ENCODE data around the gene SMIM28.

The SMIM28 gene

GRCh38 chr6:138377844-138378243 is at the start of gene SMIM28:
Gene SMIM28, plus strand, starts transcription at chr6:138377905. Its CDS starts 168 bp downstream, at chr6:138378073.
- CTCF ChIA-PET = no interaction called here
- no peak for TF ChIP-seq CTBP1 (IDR thresholded peaks at IDR 0.05; ENCODE audit: borderline replicate concordance)
- TF ChIP-seq ELF4 (IDR thresholded peaks at IDR 0.05) = no peak
- no peak for TF ChIP-seq FOXA1 (IDR thresholded peaks at IDR 0.05)
- TF ChIP-seq PKNOX1 (IDR thresholded peaks at IDR 0.05) = no peak
- no peak for TF ChIP-seq HDGF (IDR thresholded peaks at IDR 0.05; ENCODE audit: borderline replicate concordance)
- TF ChIP-seq BHLHE40 (IDR thresholded peaks at IDR 0.05; ENCODE audit: borderline replicate concordance) = no peak
- TF ChIP-seq SUZ12 (IDR thresholded peaks at IDR 0.05) = no peak
- TF ChIP-seq NFRKB (IDR thresholded peaks at IDR 0.05) = no peak
- no peak for TF ChIP-seq TARDBP (IDR thresholded peaks at IDR 0.05)
- TF ChIP-seq FOXK2 (IDR thresholded peaks at IDR 0.05) = no peak
- TF ChIP-seq LEF1 (IDR thresholded peaks at IDR 0.05; ENCODE audit: borderline replicate concordance) = no peak
- TF ChIP-seq FOXM1 (IDR thresholded peaks at IDR 0.05; ENCODE audit: borderline replicate concordance) = no peak
- TF ChIP-seq L3MBTL2 (conservative IDR thresholded peaks at IDR 0.05) = no peak
- TF ChIP-seq ARNT (IDR thresholded peaks at IDR 0.05) = no peak
- no peak for TF ChIP-seq ZNF384 (IDR thresholded peaks at IDR 0.05)
- no peak for TF ChIP-seq SP1 (IDR thresholded peaks at IDR 0.05)
- POLR2A ChIA-PET = no interaction called here
- no peak for DNase-seq (ENCODE audit: extremely low spot score)

- CTCF ChIA-PET = interaction anchor here (0.7 kb wide), 1 partner anchor 153 kb away, joined by 3 read pairs; no protein-coding TSS in a partner anchor
- no peak for DNase-seq (ENCODE audit: extremely low spot score)
- no peak for TF ChIP-seq PKNOX1 (IDR thresholded peaks at IDR 0.05)
- POLR2A ChIA-PET = no interaction called here
Measured at GRCh38 chr6:138328210-138328609, 49.5 kb upstream of the SMIM28 start.

GRCh38 chr6:138330763-138331162 is 46.9 kb upstream of the SMIM28 start:
- ChIA-PET POLR2A (no interaction called here), CTCF (no interaction called here)
- TF ChIP-seq BHLHE40 (IDR thresholded peaks at IDR 0.05; ENCODE audit: borderline replicate concordance) (no peak), FOXM1 (IDR thresholded peaks at IDR 0.05; ENCODE audit: borderline replicate concordance) (no peak), ARNT (IDR thresholded peaks at IDR 0.05) (no peak), SUZ12 (IDR thresholded peaks at IDR 0.05) (no peak)
- no peak for DNase-seq (ENCODE audit: extremely low spot score)

GRCh38 chr6:138331444-138331843 is 46.3 kb upstream of the SMIM28 start:
- ChIA-PET CTCF (interaction anchor here (0.5 kb wide), 1 partner anchor 394 kb away, joined by 7 read pairs; no protein-coding TSS in a partner anchor), POLR2A (no interaction called here)
- TF ChIP-seq BHLHE40 (IDR thresholded peaks at IDR 0.05; ENCODE audit: borderline replicate concordance) (no peak), CTBP1 (IDR thresholded peaks at IDR 0.05; ENCODE audit: borderline replicate concordance) (no peak), ZNF384 (IDR thresholded peaks at IDR 0.05) (no peak), HDGF (IDR thresholded peaks at IDR 0.05; ENCODE audit: borderline replicate concordance) (no peak), SP1 (IDR thresholded peaks at IDR 0.05) (no peak), SUZ12 (IDR thresholded peaks at IDR 0.05) (no peak)
- no peak for DNase-seq (ENCODE audit: extremely low spot score)

- TF ChIP-seq HDGF (IDR thresholded peaks at IDR 0.05; ENCODE audit: borderline replicate concordance) = no peak
- no peak for TF ChIP-seq FOXK2 (IDR thresholded peaks at IDR 0.05)
- TF ChIP-seq TARDBP (IDR thresholded peaks at IDR 0.05) = no peak
- ChIA-PET POLR2A (no interaction called here), CTCF (no interaction called here)
- no peak for DNase-seq (ENCODE audit: extremely low spot score)
Measured at GRCh38 chr6:138331984-138332383, 45.7 kb upstream of the SMIM28 start.

GRCh38 chr6:138334000-138334399 is 43.7 kb upstream of the SMIM28 start:
- CTCF ChIA-PET = no interaction called here
- POLR2A ChIA-PET = no interaction called here
- TF ChIP-seq ZNF384 (IDR thresholded peaks at IDR 0.05) (no peak), TARDBP (IDR thresholded peaks at IDR 0.05) (no peak), FOXM1 (IDR thresholded peaks at IDR 0.05; ENCODE audit: borderline replicate concordance) (no peak), ARNT (IDR thresholded peaks at IDR 0.05) (no peak), FOXA1 (IDR thresholded peaks at IDR 0.05) (no peak), CTBP1 (IDR thresholded peaks at IDR 0.05; ENCODE audit: borderline replicate concordance) (no peak), PKNOX1 (IDR thresholded peaks at IDR 0.05) (no peak), SP1 (IDR thresholded peaks at IDR 0.05) (no peak), ELF4 (IDR thresholded peaks at IDR 0.05) (no peak), LEF1 (IDR thresholded peaks at IDR 0.05; ENCODE audit: borderline replicate concordance) (no peak), BHLHE40 (IDR thresholded peaks at IDR 0.05; ENCODE audit: borderline replicate concordance) (no peak), SUZ12 (IDR thresholded peaks at IDR 0.05) (no peak)
- no peak for DNase-seq (ENCODE audit: extremely low spot score)

GRCh38 chr6:138334963-138335362 is 42.7 kb upstream of the SMIM28 start:
- no peak for TF ChIP-seq LEF1 (IDR thresholded peaks at IDR 0.05; ENCODE audit: borderline replicate concordance)
- TF ChIP-seq FOXM1 (IDR thresholded peaks at IDR 0.05; ENCODE audit: borderline replicate concordance) = no peak
- no peak for TF ChIP-seq BHLHE40 (IDR thresholded peaks at IDR 0.05; ENCODE audit: borderline replicate concordance)
- no peak for TF ChIP-seq SP1 (IDR thresholded peaks at IDR 0.05)
- no peak for TF ChIP-seq CTBP1 (IDR thresholded peaks at IDR 0.05; ENCODE audit: borderline replicate concordance)
- TF ChIP-seq ARNT (IDR thresholded peaks at IDR 0.05) = no peak
- TF ChIP-seq L3MBTL2 (conservative IDR thresholded peaks at IDR 0.05) = no peak
- TF ChIP-seq FOXK2 (IDR thresholded peaks at IDR 0.05) = no peak
- TF ChIP-seq ZNF384 (IDR thresholded peaks at IDR 0.05) = no peak
- no peak for TF ChIP-seq NFRKB (IDR thresholded peaks at IDR 0.05)
- TF ChIP-seq PKNOX1 (IDR thresholded peaks at IDR 0.05) = no peak
- no peak for TF ChIP-seq ELF4 (IDR thresholded peaks at IDR 0.05)
- TF ChIP-seq SUZ12 (IDR thresholded peaks at IDR 0.05) = no peak
- no peak for TF ChIP-seq TARDBP (IDR thresholded peaks at IDR 0.05)
- TF ChIP-seq FOXA1 (IDR thresholded peaks at IDR 0.05) = no peak
- no peak for TF ChIP-seq HDGF (IDR thresholded peaks at IDR 0.05; ENCODE audit: borderline replicate concordance)
- POLR2A ChIA-PET = no interaction called here
- DNase-seq (ENCODE audit: extremely low spot score) = no peak
- CTCF ChIA-PET = interaction anchor here (0.7 kb wide), 1 partner anchor 51 kb away, joined by 3 read pairs; no protein-coding TSS in a partner anchor

All from HEK293T (cell line).